Measurements from ENCODE around the gene TTLL3.

Gene TTLL3

GRCh38 chr3:9783954-9784353 is 26.1 kb upstream of the TTLL3 start:
- H3K4me1 ChIP-seq (ENCODE audit: control insufficient read depth, insufficient read depth, low read length), result no peaks in the 10 kb centered on the region
- H3K9me3 ChIP-seq (ENCODE audit: control insufficient read depth, low read length), result no peaks in the 10 kb centered on the region
- no peak overlapping the region for H3K9ac ChIP-seq (ENCODE audit: low read length)
- H3K4me3 ChIP-seq (ENCODE audit: low read length), result no peak overlapping the region
- peaks cover 7% of the 10 kb centered on the region for H3K36me3 ChIP-seq (ENCODE audit: control insufficient read depth, insufficient read depth, low read length)
- no peaks in the 10 kb centered on the region for H3K27me3 ChIP-seq (ENCODE audit: control insufficient read depth, insufficient read depth, low read length)

- peaks cover 12% of the 10 kb centered on the region for H3K36me3 ChIP-seq (ENCODE audit: control insufficient read depth, insufficient read depth, low read length)
- H3K9me3 ChIP-seq (ENCODE audit: control insufficient read depth, low read length), result no peaks in the 10 kb centered on the region
- no peak overlapping the region for H3K9ac ChIP-seq (ENCODE audit: low read length)
- H3K4me3 ChIP-seq (ENCODE audit: low read length), result no peak overlapping the region
- H3K27me3 ChIP-seq (ENCODE audit: control insufficient read depth, insufficient read depth, low read length), result no peaks in the 10 kb centered on the region
- H3K4me1 ChIP-seq (ENCODE audit: control insufficient read depth, insufficient read depth, low read length), result no peaks in the 10 kb centered on the region
These were observed 25.1 kb upstream of the TTLL3 start for GRCh38 chr3:9784965-9785364.

- H3K9ac ChIP-seq (ENCODE audit: low read length), result no peak overlapping the region
- no peaks in the 10 kb centered on the region for H3K4me1 ChIP-seq (ENCODE audit: control insufficient read depth, insufficient read depth, low read length)
- no peak overlapping the region for H3K4me3 ChIP-seq (ENCODE audit: low read length)
- no peaks in the 10 kb centered on the region for H3K9me3 ChIP-seq (ENCODE audit: control insufficient read depth, low read length)
- no peaks in the 10 kb centered on the region for H3K27me3 ChIP-seq (ENCODE audit: control insufficient read depth, insufficient read depth, low read length)
- peaks cover 12% of the 10 kb centered on the region for H3K36me3 ChIP-seq (ENCODE audit: control insufficient read depth, insufficient read depth, low read length)
These were observed 24.5 kb upstream of the TTLL3 start for GRCh38 chr3:9785602-9786001.

- Histone ChIP-seq H3K9ac (ENCODE audit: low read length) (no peak overlapping the region), H3K36me3 (ENCODE audit: control insufficient read depth, insufficient read depth, low read length) (peaks cover 12% of the 10 kb centered on the region), H3K4me1 (ENCODE audit: control insufficient read depth, insufficient read depth, low read length) (peaks cover 3% of the 10 kb centered on the region), H3K27me3 (ENCODE audit: control insufficient read depth, insufficient read depth, low read length) (no peaks in the 10 kb centered on the region), H3K4me3 (ENCODE audit: low read length) (no peak overlapping the region), H3K9me3 (ENCODE audit: control insufficient read depth, low read length) (no peaks in the 10 kb centered on the region)
These were observed 23.8 kb upstream of the TTLL3 start for GRCh38 chr3:9786209-9786739.

GRCh38 chr3:9786825-9787669 is 23.0 kb upstream of the TTLL3 start:
- Histone ChIP-seq H3K4me3 (ENCODE audit: low read length) (no peak overlapping the region), H3K36me3 (ENCODE audit: control insufficient read depth, insufficient read depth, low read length) (peaks cover 11% of the 10 kb centered on the region), H3K9ac (ENCODE audit: low read length) (no peak overlapping the region), H3K9me3 (ENCODE audit: control insufficient read depth, low read length) (no peaks in the 10 kb centered on the region), H3K4me1 (ENCODE audit: control insufficient read depth, insufficient read depth, low read length) (peaks cover 9% of the 10 kb centered on the region), H3K27me3 (ENCODE audit: control insufficient read depth, insufficient read depth, low read length) (no peaks in the 10 kb centered on the region)

GRCh38 chr3:9787714-9788113 is 22.3 kb upstream of the TTLL3 start:
- peaks cover 7% of the 10 kb centered on the region for H3K36me3 ChIP-seq (ENCODE audit: control insufficient read depth, insufficient read depth, low read length)

GRCh38 chr3:9791127-9791526 is 18.9 kb upstream of the TTLL3 start:
- H3K36me3 ChIP-seq (ENCODE audit: control insufficient read depth, insufficient read depth, low read length), result peaks cover 7% of the 10 kb centered on the region
- no peaks in the 10 kb centered on the region for H3K27me3 ChIP-seq (ENCODE audit: control insufficient read depth, insufficient read depth, low read length)
- H3K4me1 ChIP-seq (ENCODE audit: control insufficient read depth, insufficient read depth, low read length), result peaks cover 9% of the 10 kb centered on the region
- no peak overlapping the region for H3K4me3 ChIP-seq (ENCODE audit: low read length)
- H3K9ac ChIP-seq (ENCODE audit: low read length), result no peak overlapping the region
- H3K9me3 ChIP-seq (ENCODE audit: control insufficient read depth, low read length), result no peaks in the 10 kb centered on the region

More at GRCh38 chr3:9787714-9788113, 22.3 kb upstream of the TTLL3 start:
- H3K9me3 ChIP-seq (ENCODE audit: control insufficient read depth, low read length), result no peaks in the 10 kb centered on the region
- H3K27me3 ChIP-seq (ENCODE audit: control insufficient read depth, insufficient read depth, low read length), result no peaks in the 10 kb centered on the region
- no peak overlapping the region for H3K9ac ChIP-seq (ENCODE audit: low read length)
- no peak overlapping the region for H3K4me3 ChIP-seq (ENCODE audit: low read length)
- peaks cover 9% of the 10 kb centered on the region for H3K4me1 ChIP-seq (ENCODE audit: control insufficient read depth, insufficient read depth, low read length)

GRCh38 chr3:9791790-9792404 is 18.2 kb upstream of the TTLL3 start:
- H3K4me3 ChIP-seq (ENCODE audit: low read length), result peak overlapping the region; percentile 44
- no peaks in the 10 kb centered on the region for H3K27me3 ChIP-seq (ENCODE audit: control insufficient read depth, insufficient read depth, low read length)
- H3K9ac ChIP-seq (ENCODE audit: low read length), result peak overlapping the region; percentile 99
- H3K9me3 ChIP-seq (ENCODE audit: control insufficient read depth, low read length), result no peaks in the 10 kb centered on the region
- H3K4me1 ChIP-seq (ENCODE audit: control insufficient read depth, insufficient read depth, low read length), result peaks cover 9% of the 10 kb centered on the region
- peaks cover 7% of the 10 kb centered on the region for H3K36me3 ChIP-seq (ENCODE audit: control insufficient read depth, insufficient read depth, low read length)

- peaks cover 9% of the 10 kb centered on the region for H3K4me1 ChIP-seq (ENCODE audit: control insufficient read depth, insufficient read depth, low read length)
These were observed 17.5 kb upstream of the TTLL3 start, which contains the start of the genes ARPC4 and TADA3 for GRCh38 chr3:9792405-9793160. ARPC4 (plus strand) TSS chr3:9793082; CDS start chr3:9793122, 40 bp downstream. TADA3 (minus strand) TSS chr3:9792473; CDS start chr3:9791466, 1,007 bp downstream.

GRCh38 chr3:9793161-9793781 is 16.8 kb upstream of the TTLL3 start:
- H3K36me3 ChIP-seq (ENCODE audit: control insufficient read depth, insufficient read depth, low read length), result peaks cover 11% of the 10 kb centered on the region
- H3K4me3 ChIP-seq (ENCODE audit: low read length), result peak overlapping the region; percentile 44
- peak overlapping the region; percentile 99 for H3K9ac ChIP-seq (ENCODE audit: low read length)
- peaks cover 9% of the 10 kb centered on the region for H3K4me1 ChIP-seq (ENCODE audit: control insufficient read depth, insufficient read depth, low read length)
- H3K27me3 ChIP-seq (ENCODE audit: control insufficient read depth, insufficient read depth, low read length), result no peaks in the 10 kb centered on the region
- H3K9me3 ChIP-seq (ENCODE audit: control insufficient read depth, low read length), result no peaks in the 10 kb centered on the region

More at GRCh38 chr3:9792405-9793160, 17.5 kb upstream of the TTLL3 start, which contains the start of the genes ARPC4 and TADA3:
- Histone ChIP-seq H3K9me3 (ENCODE audit: control insufficient read depth, low read length) (no peaks in the 10 kb centered on the region), H3K9ac (ENCODE audit: low read length) (peak within 1 kb of the TSS; percentile 99), H3K4me3 (ENCODE audit: low read length) (peak within 1 kb of the TSS; percentile 44), H3K36me3 (ENCODE audit: control insufficient read depth, insufficient read depth, low read length) (peaks cover 7% of the 10 kb centered on the region), H3K27me3 (ENCODE audit: control insufficient read depth, insufficient read depth, low read length) (no peaks in the 10 kb centered on the region)

GRCh38 chr3:9794400-9794799 is 15.7 kb upstream of the TTLL3 start:
- peaks cover 11% of the 10 kb centered on the region for H3K36me3 ChIP-seq (ENCODE audit: control insufficient read depth, insufficient read depth, low read length)
- no peaks in the 10 kb centered on the region for H3K9me3 ChIP-seq (ENCODE audit: control insufficient read depth, low read length)
- peaks cover 9% of the 10 kb centered on the region for H3K4me1 ChIP-seq (ENCODE audit: control insufficient read depth, insufficient read depth, low read length)
- H3K9ac ChIP-seq (ENCODE audit: low read length), result no peak overlapping the region
- no peaks in the 10 kb centered on the region for H3K27me3 ChIP-seq (ENCODE audit: control insufficient read depth, insufficient read depth, low read length)
- no peak overlapping the region for H3K4me3 ChIP-seq (ENCODE audit: low read length)

All from mucosa of stomach (tissue), 1 donor.